Right renal cortex interstitium (tissue), 3 donors: Measurements from ENCODE around the gene CLEC5A. TPM values are rescaled to one million over a fixed set of nuclear protein-coding genes. Genes with fewer than 3 reads are reported as not detected.
"Not testable (repeated sequence)": the region's sequence is repeated elsewhere in the genome, so short reads cannot be mapped to it uniquely, and the experiment has no call there.

Experiments
- DNase-seq, 3 donors: peaks; one replicate each; pipeline ENCODE4 v3.0.0-alpha.2; 2013; ENCODE audit warnings: low read depth in 3 of 3, low spot score in 2 of 3
- polyA plus RNA-seq, 3 donors: library from polyadenylated mRNA; unstranded; fragments of 120-200 nt; gene quantifications; one replicate each; pipeline ENCODE4 v1.2.1, GENCODE V29; 2013; ENCODE audit not compliant: insufficient read length in 3 of 3

The CLEC5A gene
- polyA plus RNA-seq, 3 donors: 0.14 to 0.26 (median 0.25) TPM

GRCh38 chr7:141949451-141949850 is 2.7 kb upstream of the CLEC5A start:
- no peak for DNase-seq

- DNase-seq: no peak
Measured at GRCh38 chr7:141949021-141949420, 2.2 kb upstream of the CLEC5A start.

GRCh38 chr7:141945356-141945755 is 1.4 kb downstream of the CLEC5A start:
- DNase-seq: no peak

GRCh38 chr7:141944811-141945210 is 2.0 kb downstream of the CLEC5A start:
- DNase-seq: no peak

GRCh38 chr7:141943846-141944245 is 2.9 kb downstream of the CLEC5A start:
- no peak for DNase-seq

- DNase-seq: no peak
Measured at GRCh38 chr7:141941075-141941474, 5.7 kb downstream of the CLEC5A start.

GRCh38 chr7:141930211-141930610 is 16.6 kb downstream of the CLEC5A start:
- no peak for DNase-seq

- no peak for DNase-seq
Measured at GRCh38 chr7:141928845-141929195, 18.0 kb downstream of the CLEC5A start.

- no peak for DNase-seq
Measured at GRCh38 chr7:141928146-141928844, 18.5 kb downstream of the CLEC5A start.

- DNase-seq: no peak
Measured at GRCh38 chr7:141920281-141920680, 26.5 kb downstream of the CLEC5A start.

GRCh38 chr7:141916099-141916498 is 30.7 kb downstream of the CLEC5A start, which contains the start of gene OR9A4:
Gene OR9A4, plus strand, starts transcription at chr7:141916399. Its CDS starts 2,477 bp downstream, at chr7:141918876.
- DNase-seq: no peak

- DNase-seq: no peak
Measured at GRCh38 chr7:141915565-141915964, 31.2 kb downstream of the CLEC5A start.

- DNase-seq: no peak
Measured at GRCh38 chr7:141911391-141911790, 35.4 kb downstream of the CLEC5A start.

- no peak for DNase-seq
Measured at GRCh38 chr7:141906285-141906684, 40.5 kb downstream of the CLEC5A start.

GRCh38 chr7:141899366-141899765 is 47.4 kb downstream of the CLEC5A start:
- DNase-seq: not testable (repeated sequence)

GRCh38 chr7:141891336-141891735 is 55.4 kb downstream of the CLEC5A start:
- DNase-seq: no peak

- no peak for DNase-seq
Measured at GRCh38 chr7:141889321-141889720, 57.5 kb downstream of the CLEC5A start.

GRCh38 chr7:141884539-141885225 is 62.1 kb downstream of the CLEC5A start:
- no peak for DNase-seq

- DNase-seq: no peak
Measured at GRCh38 chr7:141880960-141881359, 65.8 kb downstream of the CLEC5A start.

GRCh38 chr7:141877365-141877764 is 69.4 kb downstream of the CLEC5A start:
- DNase-seq: no peak
